Osteoblast (primary cell): ENCODE results near the gene LMAN2. TPM values are rescaled to one million over a fixed set of nuclear protein-coding genes. Genes with fewer than 3 reads are reported as not detected.

Experiments used
- DNase-seq: peaks from one replicate; pipeline ENCODE4 v3.0.0; 2011; ENCODE audit warnings: low spot score, mixed read lengths; ENCODE audit not compliant: insufficient read length; ENCODE audit errors: missing footprints
- H2AFZ ChIP-seq: 2 replicates; pipeline ENCODE4 v1.6.0; 2011; ENCODE audit warnings: mild to moderate bottlenecking, low read length
- H3K27ac ChIP-seq: 2 replicates; pipeline ENCODE4 v1.5.1; 2011; ENCODE audit warnings: mild to moderate bottlenecking, low read depth, low read length, moderate library complexity
- H3K27me3 ChIP-seq: 2 replicates; pipeline ENCODE4 v1.6.0; 2012; ENCODE audit warnings: mild to moderate bottlenecking, control low read depth, inconsistent platforms, low read length, moderate library complexity; ENCODE audit not compliant: insufficient read depth
- H3K36me3 ChIP-seq: 2 replicates; pipeline ENCODE4 v1.5.1; 2011; ENCODE audit warnings: mild to moderate bottlenecking, low read length, control low read depth, moderate library complexity; ENCODE audit not compliant: insufficient read depth
- H3K4me1 ChIP-seq: 2 replicates; pipeline ENCODE4 v1.5.1; 2011; ENCODE audit warnings: mild to moderate bottlenecking, low read length, control low read depth, moderate library complexity; ENCODE audit not compliant: insufficient read depth
- H3K4me2 ChIP-seq: 2 replicates; pipeline ENCODE4 v1.6.0; 2011; ENCODE audit warnings: mild to moderate bottlenecking, low read length; ENCODE audit not compliant: insufficient read depth
- H3K4me3 ChIP-seq: fragments of 200-600 bp; sonication (generic); 3 replicates; pipeline ENCODE4 v1.5.1; 2012; ENCODE audit warnings: mild to moderate bottlenecking, low read length, inconsistent platforms; ENCODE audit not compliant: insufficient read depth
- H3K79me2 ChIP-seq: 2 replicates; pipeline ENCODE4 v1.6.0; 2012; ENCODE audit warnings: mild to moderate bottlenecking, low read length, control low read depth, inconsistent platforms; ENCODE audit not compliant: insufficient read depth
- H3K9me3 ChIP-seq: 2 replicates; pipeline ENCODE4 v1.5.1; 2011; ENCODE audit warnings: low read depth, low read length, control low read depth
- H4K20me1 ChIP-seq: 2 replicates; pipeline ENCODE4 v1.6.0; 2012; ENCODE audit warnings: mild to moderate bottlenecking, low read length, control low read depth; ENCODE audit not compliant: insufficient read depth
- CTCF ChIP-seq: IDR thresholded peaks from 2 replicates; pipeline ENCODE4 v1.5.1; 2011; ENCODE audit warnings: mild to moderate bottlenecking, low read depth, low read length, moderate library complexity; ENCODE audit errors: extremely low read depth
- total RNA-seq: library from RNA; depleted of rRNA; stranded (reverse); fragments of >200 nt; gene quantifications from 2 replicates; pipeline ENCODE4 v1.2.3, GENCODE V29; 2012

Gene LMAN2
- total RNA-seq, 1 donor, result 356 TPM

GRCh38 chr5:177334781-177335700 is 16.4 kb downstream of the LMAN2 start:
- Histone ChIP-seq H3K27ac (no peak overlapping the region), H3K4me2 (no peak overlapping the region), H3K4me1 (no peaks in the 10 kb centered on the region), H3K9me3 (no peaks in the 10 kb centered on the region), H3K79me2 (peaks cover 23% of the 10 kb centered on the region), H4K20me1 (peaks cover 19% of the 10 kb centered on the region), H3K36me3 (peaks cover 52% of the 10 kb centered on the region), H3K27me3 (no peaks in the 10 kb centered on the region), H2AFZ (no peak overlapping the region), H3K4me3 (no peak overlapping the region)
- no peak for TF ChIP-seq CTCF
- peak; percentile 46 for DNase-seq

- DNase-seq, result no peak
- TF ChIP-seq CTCF, result no peak
- H3K27ac ChIP-seq, result no peak overlapping the region
- H3K4me2 ChIP-seq, result no peak overlapping the region
- peaks cover 14% of the 10 kb centered on the region for H3K79me2 ChIP-seq
- H4K20me1 ChIP-seq, result peaks cover 13% of the 10 kb centered on the region
- H3K36me3 ChIP-seq, result peaks cover 54% of the 10 kb centered on the region
- H3K27me3 ChIP-seq, result no peaks in the 10 kb centered on the region
- H2AFZ ChIP-seq, result no peak overlapping the region
- H3K4me1 ChIP-seq, result no peaks in the 10 kb centered on the region
- no peaks in the 10 kb centered on the region for H3K9me3 ChIP-seq
- no peak overlapping the region for H3K4me3 ChIP-seq
These were observed 17.3 kb downstream of the LMAN2 start for GRCh38 chr5:177334155-177334551.

GRCh38 chr5:177333420-177334154 is 17.9 kb downstream of the LMAN2 start:
- Histone ChIP-seq H3K4me1 (no peaks in the 10 kb centered on the region), H3K27ac (no peak overlapping the region), H2AFZ (no peak overlapping the region), H4K20me1 (peaks cover 11% of the 10 kb centered on the region), H3K4me3 (no peak overlapping the region), H3K79me2 (peaks cover 8% of the 10 kb centered on the region), H3K27me3 (no peaks in the 10 kb centered on the region), H3K9me3 (no peaks in the 10 kb centered on the region), H3K36me3 (peaks cover 54% of the 10 kb centered on the region), H3K4me2 (no peak overlapping the region)
- no peak for TF ChIP-seq CTCF
- peak; percentile 30 for DNase-seq

GRCh38 chr5:177332896-177333260 is 18.6 kb downstream of the LMAN2 start:
- Histone ChIP-seq H3K79me2 (peaks cover 5% of the 10 kb centered on the region), H2AFZ (no peak overlapping the region), H4K20me1 (peaks cover 11% of the 10 kb centered on the region), H3K27ac (no peak overlapping the region), H3K4me1 (peaks cover 5% of the 10 kb centered on the region), H3K27me3 (no peaks in the 10 kb centered on the region), H3K9me3 (no peaks in the 10 kb centered on the region), H3K4me2 (no peak overlapping the region), H3K4me3 (no peak overlapping the region), H3K36me3 (peaks cover 52% of the 10 kb centered on the region)
- DNase-seq, result peak; percentile 19
- no peak for TF ChIP-seq CTCF
